Endothelial cell of umbilical vein (primary cell): Measurements from ENCODE around the gene SPRED3. TPM values are rescaled to one million over a fixed set of nuclear protein-coding genes. Genes with fewer than 3 reads are reported as not detected.

Source experiments
- BruUV-seq: library from RNA; stranded (reverse); fragments of 400-500 nt; replicated peaks from 2 replicates; lab custom pipeline; 2021; lab: Mats Ljungman, UMichigan
- CTCF ChIA-PET: fragments of 300-600, 350-600 bp; sonication (Branson Sonifier 250); formaldehyde crosslinking; loops from one replicate; lab custom pipeline; 2021; ENCODE audit warnings: antibody characterized with exemption, inconsistent platforms; lab: Charles Lee
- POLR2A ChIA-PET: fragments of 300-600, 350-600 bp; sonication (Branson Sonifier 250); formaldehyde crosslinking; loops from one replicate; lab custom pipeline; 2021; ENCODE audit warnings: antibody characterized with exemption, inconsistent platforms; lab: Charles Lee
- DNase-seq: peaks from one replicate; pipeline ENCODE4 v3.0.0-alpha.2; 2011; ENCODE audit warnings: low read depth, low spot score
- FAIRE-seq: peaks from 2 replicates; lab custom pipeline; 2011; peaks lifted over from hg19 to GRCh38; lab: Jason Lieb, UNC
- H2AFZ ChIP-seq: 2 replicates; pipeline ENCODE4 v1.6.0; 2012; ENCODE audit warnings: low read depth, low read length, control low read depth, inconsistent platforms
- H3K27ac ChIP-seq: 2 replicates; pipeline ENCODE4 v1.5.1; 2011; ENCODE audit warnings: low read depth, mild to moderate bottlenecking, control low read depth, low read length, moderate library complexity; ENCODE audit not compliant: insufficient read depth
- H3K27me3 ChIP-seq, 2 experiments: 2 replicates each; pipeline versions ENCODE4 v1.6.0 to v1.6.1; 2011; ENCODE audit warnings: low read length in 2 of 2, mixed read lengths in 1 of 2; ENCODE audit not compliant: control insufficient read depth in 2 of 2, insufficient read depth in 2 of 2
- H3K36me3 ChIP-seq, 2 experiments: 2 replicates in 1 of 2; 3 replicates in 1 of 2; pipeline ENCODE4 v1.5.1; 2011; ENCODE audit warnings: low read length in 2 of 2, mild to moderate bottlenecking in 1 of 2, moderate library complexity in 1 of 2; ENCODE audit not compliant: control insufficient read depth in 2 of 2, insufficient read depth in 2 of 2; ENCODE audit errors: extremely low read depth in 1 of 2
- H3K4me1 ChIP-seq: 3 replicates; pipeline ENCODE4 v1.5.1; 2011; ENCODE audit warnings: mild to moderate bottlenecking, low read length; ENCODE audit not compliant: control insufficient read depth, insufficient read depth; ENCODE audit errors: extremely low read depth
- H3K4me2 ChIP-seq: 2 replicates; pipeline ENCODE4 v1.6.1; 2011; ENCODE audit warnings: low read length, control low read depth, mixed read lengths; ENCODE audit not compliant: insufficient read depth
- H3K4me3 ChIP-seq, 3 experiments: fragments of 200-600 bp in 1 of 3; sonication (generic), shearing (Covaris generic) in 1 of 3; replicated peaks in 1 of 3; 2 replicates each; pipeline ENCODE4 v1.5.1; 2011 to 2016; ENCODE audit warnings: control low read depth in 3 of 3, low read length in 3 of 3, mild to moderate bottlenecking in 2 of 3, inconsistent platforms in 1 of 3, low read depth in 1 of 3, moderate library complexity in 1 of 3; ENCODE audit not compliant: insufficient read depth in 1 of 3
- H3K79me2 ChIP-seq: 2 replicates; pipeline ENCODE4 v1.6.0; 2012; ENCODE audit warnings: low read length, inconsistent platforms; ENCODE audit not compliant: control insufficient read depth, insufficient read depth
- H3K9ac ChIP-seq: replicated peaks from 2 replicates; pipeline ENCODE3; 2011; ENCODE audit warnings: low read length, control low read depth; ENCODE audit not compliant: insufficient read depth; ENCODE audit errors: extremely low read depth
- H3K9me1 ChIP-seq: replicated peaks from 3 replicates; pipeline ENCODE4 v1.6.0; 2011; ENCODE audit warnings: mild to moderate bottlenecking, low read length; ENCODE audit not compliant: control insufficient read depth, insufficient read depth; ENCODE audit errors: extremely low read depth
- H3K9me3 ChIP-seq: replicated peaks from 2 replicates; pipeline ENCODE4 v1.5.1; 2012; ENCODE audit warnings: low read length, inconsistent platforms; ENCODE audit not compliant: control insufficient read depth, insufficient read depth
- H4K20me1 ChIP-seq: replicated peaks from 2 replicates; pipeline ENCODE3; 2011; ENCODE audit warnings: mild to moderate bottlenecking, low read length; ENCODE audit not compliant: control insufficient read depth, insufficient read depth; ENCODE audit errors: extremely low read depth
- CTCF ChIP-seq, 2 donors: IDR thresholded peaks; 1 replicate in 1 of 2; 2 replicates in 1 of 2; pipeline ENCODE4 v1.5.1; 2011; ENCODE audit warnings: low read length in 2 of 2, mild to moderate bottlenecking in 2 of 2, moderate library complexity in 2 of 2, control low read depth in 1 of 2, inconsistent platforms in 1 of 2, low read depth in 1 of 2; ENCODE audit not compliant: insufficient read depth in 1 of 2; ENCODE audit errors: extremely low read depth in 1 of 2
- EZH2 ChIP-seq: IDR thresholded peaks from 2 replicates; pipeline ENCODE4 v1.6.1; 2012; ENCODE audit warnings: borderline replicate concordance, low read depth, mild to moderate bottlenecking, moderate library complexity, low read length, inconsistent platforms; ENCODE audit not compliant: severe bottlenecking
- FOS ChIP-seq: IDR thresholded peaks from 2 replicates; pipeline ENCODE4 v1.6.1; 2011; ENCODE audit warnings: mild to moderate bottlenecking, low read length, moderate library complexity, borderline replicate concordance; ENCODE audit not compliant: insufficient read depth
- GATA2 ChIP-seq: IDR thresholded peaks from 2 replicates; pipeline ENCODE4 v1.7.0; 2011; ENCODE audit warnings: low read depth, mild to moderate bottlenecking, moderate library complexity, mixed read lengths, low read length; ENCODE audit not compliant: insufficient read length, insufficient read depth
- JUN ChIP-seq: IDR thresholded peaks from 2 replicates; pipeline ENCODE4 v1.6.1; 2011; ENCODE audit warnings: borderline replicate concordance, low read depth; ENCODE audit not compliant: insufficient read length, insufficient read depth
- MAX ChIP-seq: IDR thresholded peaks from 2 replicates; pipeline ENCODE4 v1.6.1; 2011; ENCODE audit not compliant: insufficient read depth, insufficient read length
- MYC ChIP-seq: IDR thresholded peaks from one replicate; pipeline ENCODE4 v1.6.1; 2011; ENCODE audit warnings: mild to moderate bottlenecking, low read depth, low read length
- POLR2A ChIP-seq: IDR thresholded peaks from 2 replicates; pipeline ENCODE4 v1.6.1; 2012; ENCODE audit warnings: low read depth, mild to moderate bottlenecking, control low read depth, low read length
- POLR2AphosphoS5 ChIP-seq: IDR thresholded peaks from 2 replicates; pipeline ENCODE4 v1.6.1; 2012; ENCODE audit warnings: low read depth, mild to moderate bottlenecking, control low read depth, low read length, moderate library complexity; ENCODE audit not compliant: insufficient read depth
- dilution Hi-C: fragments of 300-500 bp; cut with MboI; formaldehyde crosslinking; loops from one replicate; pipeline ENCODE4 v1.15.0; 2019; ENCODE audit warnings: low sequenced_read_pairs; ENCODE audit not compliant: extremely low pct_ligation_motif_present
- intact Hi-C: fragments of 100-400 bp; cut with micrococcal nuclease; formaldehyde crosslinking; loops from one replicate; pipeline ENCODE4 v1.10.0; 2022
- polyA plus RNA-seq, 4 experiments: library from polyadenylated mRNA; depleted of rRNA in 3 of 4; stranded (reverse) in 3 of 4; unstranded in 1 of 4; fragments of >200 nt; gene quantifications; 2 replicates each; pipeline versions ENCODE4 v1.2.1 to v1.2.3, GENCODE V29; 2011 to 2012; ENCODE audit warnings: missing spikeins in 1 of 4
- total RNA-seq: library from RNA; stranded (reverse); gene quantifications from 2 replicates; pipeline ENCODE4 v1.2.3, GENCODE V29; 2021

The SPRED3 gene
- total and polyA plus RNA-seq, 2 donors (not counting 3 experiments of a cell fraction or from before 2014, with no cell fraction given), result 5.7 to 15.7 TPM

GRCh38 chr19:38422438-38422837 lies 33.9 kb downstream of the SPRED3 start:
- intact Hi-C loops (no loop called here), dilution Hi-C loops (no loop called here)
- Histone ChIP-seq H4K20me1 (no peaks in the 10 kb centered on the region), H3K4me1 (no peaks in the 10 kb centered on the region), H3K79me2 (no peaks in the 10 kb centered on the region), H3K36me3 (no peaks in the 10 kb centered on the region), H3K9me3 (no peaks in the 10 kb centered on the region), H2AFZ (no peak overlapping the region), H3K9me1 (no peaks in the 10 kb centered on the region), H3K4me3 (no peak overlapping the region), H3K27ac (no peak overlapping the region), H3K27me3 (no peaks in the 10 kb centered on the region), H3K4me2 (no peak overlapping the region), H3K9ac (no peak overlapping the region)
- no TSS peak for BruUV-seq
- ChIA-PET POLR2A (no interaction called here), CTCF (no interaction called here)
- TF ChIP-seq FOS, result no peak
- TF ChIP-seq EZH2, result no peak
- no peak for TF ChIP-seq JUN
- no peak for TF ChIP-seq MYC
- TF ChIP-seq GATA2, result no peak
- no peak for TF ChIP-seq CTCF (IDR thresholded peaks at IDR 0.05; ENCODE audit: extremely low read depth in 1 of 2, insufficient read depth in 1 of 2, low read depth in 1 of 2, low read length in 2 of 2)
- TF ChIP-seq POLR2A, result no peak
- no peak for TF ChIP-seq POLR2AphosphoS5
- TF ChIP-seq MAX, result no peak
- DNase-seq (no peak), FAIRE-seq (no peak)
